ENCODE results near the gene TMCC3.

TMCC3 gene

DNA sequence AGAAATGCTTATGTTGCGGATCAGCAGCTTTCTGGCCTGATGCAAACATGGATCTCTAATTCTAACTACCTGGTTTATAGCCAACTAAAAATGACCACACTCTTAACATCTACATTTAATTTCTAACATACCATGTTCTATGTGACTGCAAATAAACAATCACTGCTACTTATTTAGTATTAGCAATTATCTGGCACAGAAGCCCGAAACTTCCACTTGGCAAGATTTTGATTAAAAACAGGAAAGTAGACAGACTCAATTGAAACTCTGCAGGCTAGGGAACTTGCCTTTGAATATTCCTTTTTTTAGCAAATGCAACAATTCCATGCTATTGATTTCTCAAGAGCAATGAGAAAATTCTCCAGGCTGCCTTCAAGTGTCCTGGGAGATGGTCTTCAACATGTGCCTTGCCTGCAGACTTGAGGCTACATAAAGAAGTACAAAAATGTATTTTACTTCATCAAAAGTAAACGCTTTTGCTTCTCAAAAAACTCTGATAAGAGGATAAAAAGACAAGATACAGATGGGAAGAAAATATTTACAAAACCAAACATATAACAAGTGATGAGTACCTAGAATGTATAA lies 9.1 kb upstream of the TMCC3 start:
- Mint-ChIP-seq H3K27me3 (ENCODE audit: low read depth, poor library complexity) (peaks cover 12% of the 10 kb centered on the region), H3K36me3 (ENCODE audit: low read depth) (no peaks in the 10 kb centered on the region), H3K4me3 (no peak overlapping the region), H3K4me1 (peaks cover 8% of the 10 kb centered on the region), H3K9me3 (no peaks in the 10 kb centered on the region), H3K27ac (no peak overlapping the region)
- no peak for DNase-seq
- TF ChIP-seq, protein P1, sequence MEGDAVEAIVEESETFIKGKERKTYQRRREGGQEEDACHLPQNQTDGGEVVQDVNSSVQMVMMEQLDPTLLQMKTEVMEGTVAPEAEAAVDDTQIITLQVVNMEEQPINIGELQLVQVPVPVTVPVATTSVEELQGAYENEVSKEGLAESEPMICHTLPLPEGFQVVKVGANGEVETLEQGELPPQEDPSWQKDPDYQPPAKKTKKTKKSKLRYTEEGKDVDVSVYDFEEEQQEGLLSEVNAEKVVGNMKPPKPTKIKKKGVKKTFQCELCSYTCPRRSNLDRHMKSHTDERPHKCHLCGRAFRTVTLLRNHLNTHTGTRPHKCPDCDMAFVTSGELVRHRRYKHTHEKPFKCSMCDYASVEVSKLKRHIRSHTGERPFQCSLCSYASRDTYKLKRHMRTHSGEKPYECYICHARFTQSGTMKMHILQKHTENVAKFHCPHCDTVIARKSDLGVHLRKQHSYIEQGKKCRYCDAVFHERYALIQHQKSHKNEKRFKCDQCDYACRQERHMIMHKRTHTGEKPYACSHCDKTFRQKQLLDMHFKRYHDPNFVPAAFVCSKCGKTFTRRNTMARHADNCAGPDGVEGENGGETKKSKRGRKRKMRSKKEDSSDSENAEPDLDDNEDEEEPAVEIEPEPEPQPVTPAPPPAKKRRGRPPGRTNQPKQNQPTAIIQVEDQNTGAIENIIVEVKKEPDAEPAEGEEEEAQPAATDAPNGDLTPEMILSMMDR (IDR thresholded peaks at IDR 0.05) = no peak

DNA sequence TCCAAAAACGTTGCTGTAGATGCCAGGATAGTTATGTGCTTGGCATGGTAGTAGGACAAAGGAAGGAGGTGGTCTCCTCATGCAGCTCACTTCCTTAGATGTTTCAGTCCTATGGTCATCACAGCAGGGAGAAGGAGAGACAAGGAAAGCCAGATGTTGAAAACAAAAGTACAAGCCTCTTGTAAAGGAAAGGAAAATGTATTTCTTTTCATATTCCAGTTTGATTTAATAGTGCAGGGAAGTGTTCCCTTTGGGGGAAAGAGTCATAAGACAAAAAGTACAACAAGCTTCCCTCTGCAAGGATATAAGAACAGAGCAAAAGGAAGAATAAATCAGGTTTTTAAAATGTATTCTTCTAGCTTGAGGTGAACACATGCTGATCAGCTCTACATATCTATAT lies 8.6 kb upstream of the TMCC3 start:
- TF ChIP-seq, protein P1 (IDR thresholded peaks at IDR 0.05) = no peak
- no peak overlapping the region for H3K4me3 Mint-ChIP-seq
- no peak overlapping the region for H3K27ac Mint-ChIP-seq
- no peaks in the 10 kb centered on the region for H3K9me3 Mint-ChIP-seq
- DNase-seq = no peak
- peaks cover 8% of the 10 kb centered on the region for H3K4me1 Mint-ChIP-seq
- H3K36me3 Mint-ChIP-seq (ENCODE audit: low read depth) = no peaks in the 10 kb centered on the region
- H3K27me3 Mint-ChIP-seq (ENCODE audit: low read depth, poor library complexity) = peaks cover 12% of the 10 kb centered on the region

DNA sequence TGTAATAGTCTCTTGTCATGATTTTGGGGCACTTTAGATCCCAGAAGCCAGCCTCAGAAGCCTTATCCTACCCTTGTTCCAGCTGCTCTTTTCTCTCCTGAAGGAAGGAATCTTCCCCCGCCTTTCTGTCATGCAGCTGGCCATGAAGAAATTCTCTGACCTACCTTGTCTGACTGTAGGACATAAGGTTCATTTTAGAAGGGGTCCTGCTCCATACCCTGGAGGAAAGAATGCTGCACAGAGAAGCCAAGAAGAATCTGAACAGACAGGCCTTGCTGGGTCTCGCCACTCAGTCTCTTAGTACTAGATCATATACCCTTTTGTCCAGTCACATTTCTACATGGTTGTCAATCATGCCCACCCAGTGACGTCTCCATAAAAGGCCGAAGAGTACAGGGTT lies 6.2 kb upstream of the TMCC3 start:
- no peak overlapping the region for H3K4me3 Mint-ChIP-seq
- DNase-seq = no peak
- peaks cover 12% of the 10 kb centered on the region for H3K27me3 Mint-ChIP-seq (ENCODE audit: low read depth, poor library complexity)
- no peaks in the 10 kb centered on the region for H3K9me3 Mint-ChIP-seq
- H3K27ac Mint-ChIP-seq = peak overlapping the region; percentile 49
- no peaks in the 10 kb centered on the region for H3K36me3 Mint-ChIP-seq (ENCODE audit: low read depth)
- peaks cover 15% of the 10 kb centered on the region for H3K4me1 Mint-ChIP-seq
- TF ChIP-seq, protein P1 (IDR thresholded peaks at IDR 0.05) = no peak

DNA sequence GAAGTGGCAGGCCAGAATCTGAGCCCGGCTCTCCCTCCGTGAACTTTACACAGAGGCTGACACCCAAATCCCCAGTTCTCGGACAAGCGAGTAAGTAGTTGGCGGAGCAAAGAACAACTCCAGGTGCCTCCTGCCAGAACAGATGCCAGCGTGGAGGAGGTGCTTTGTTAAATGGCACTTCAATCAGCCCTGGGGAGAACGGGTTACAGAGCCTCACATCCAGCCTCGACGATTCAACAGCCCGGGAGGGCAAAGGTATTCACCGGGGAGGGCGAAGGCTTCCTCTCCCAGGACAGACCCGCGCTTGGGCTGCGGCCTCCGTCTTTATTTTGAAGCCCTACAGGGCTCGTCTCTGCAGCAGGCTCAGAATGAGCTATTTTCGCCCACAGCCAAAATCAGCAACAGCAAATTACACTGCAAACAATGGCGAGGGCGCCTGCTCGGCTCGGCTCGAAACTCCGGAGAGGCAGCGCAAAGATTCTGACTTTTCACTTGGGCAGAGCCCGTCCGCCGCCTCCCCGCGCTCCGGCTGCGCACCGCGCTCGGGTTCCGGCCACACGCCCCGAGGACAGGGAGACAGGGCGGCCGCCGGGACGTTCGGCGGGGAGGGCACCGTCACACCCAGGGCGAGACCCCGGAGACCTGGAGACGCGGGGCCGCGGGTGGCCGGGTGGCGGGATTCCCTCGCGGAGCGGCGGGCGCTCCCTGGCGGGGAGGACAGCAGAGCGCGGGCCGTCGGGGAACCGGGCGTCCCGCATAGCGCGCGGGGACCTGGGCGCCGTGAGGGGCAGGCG lies 811 bp downstream of the TMCC3 start:
- no peaks in the 10 kb centered on the region for H3K9me3 Mint-ChIP-seq
- H3K4me1 Mint-ChIP-seq = peaks cover 65% of the 10 kb centered on the region
- TF ChIP-seq, protein P1 (IDR thresholded peaks at IDR 0.05) = no peak
- H3K4me3 Mint-ChIP-seq = peak overlapping the region; percentile 98
- peak; percentile 71 for DNase-seq
- H3K36me3 Mint-ChIP-seq (ENCODE audit: low read depth) = peaks cover 6% of the 10 kb centered on the region
- peaks cover 19% of the 10 kb centered on the region for H3K27me3 Mint-ChIP-seq (ENCODE audit: low read depth, poor library complexity)
- peak overlapping the region; percentile 94 for H3K27ac Mint-ChIP-seq

DNA sequence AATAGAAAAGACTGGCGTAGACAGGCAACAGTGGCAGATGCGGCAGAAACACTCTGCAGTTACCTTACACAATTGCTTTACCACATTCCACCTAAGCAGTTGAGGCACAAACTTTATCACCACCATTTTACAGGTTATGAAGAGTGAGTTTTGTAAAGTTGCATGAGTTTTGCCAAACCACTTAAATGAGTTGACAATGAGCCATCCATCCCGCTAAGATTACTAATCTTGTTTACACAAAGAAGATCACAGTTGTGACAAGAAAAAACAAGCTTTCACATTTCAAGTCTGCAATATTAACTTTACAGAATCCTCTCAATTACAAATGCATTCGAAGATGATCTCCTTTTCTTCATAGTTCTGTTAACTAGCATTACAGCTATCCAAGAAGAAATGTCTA lies 1.8 kb downstream of the TMCC3 start:
- TF ChIP-seq, protein P1 (IDR thresholded peaks at IDR 0.05) = no peak
- Mint-ChIP-seq H3K4me3 (peak overlapping the region; percentile 98), H3K9me3 (no peaks in the 10 kb centered on the region)

More for the DNA sequence above, 1.8 kb downstream of the TMCC3 start:
- Mint-ChIP-seq H3K27ac (peak overlapping the region; percentile 94), H3K36me3 (ENCODE audit: low read depth) (peaks cover 6% of the 10 kb centered on the region), H3K27me3 (ENCODE audit: low read depth, poor library complexity) (peaks cover 19% of the 10 kb centered on the region), H3K4me1 (peaks cover 74% of the 10 kb centered on the region)
- no peak for DNase-seq

Measured in nephron progenitor cell (in vitro differentiated cells).